BJ (cell line): ENCODE data around the gene LRBA. TPM values are rescaled to one million over a fixed set of nuclear protein-coding genes. Genes with fewer than 3 reads are reported as not detected.

Source experiments
- CTCF ChIA-PET: fragments of 350-600 bp; formaldehyde crosslinking; extraction: SDS; loops from one replicate; lab custom pipeline; 2021; ENCODE audit warnings: antibody characterized with exemption, inconsistent platforms; lab: Yijun Ruan, JAX
- POLR2A ChIA-PET: fragments of 300-600 bp; sonication (Branson Sonifier 250); formaldehyde crosslinking; extraction: SDS; loops from one replicate; lab custom pipeline; 2021; ENCODE audit warnings: antibody characterized with exemption; lab: Charles Lee
- DNase-seq: peaks from one replicate; pipeline ENCODE4 v3.0.0-alpha.2; 2011; ENCODE audit warnings: low read depth
- H3K27me3 ChIP-seq: 2 replicates; pipeline ENCODE4 v1.6.0; 2011; ENCODE audit warnings: low read length; ENCODE audit not compliant: control insufficient read depth, insufficient read depth
- H3K36me3 ChIP-seq: 2 replicates; pipeline ENCODE4 v1.5.1; 2011; ENCODE audit warnings: low read length; ENCODE audit not compliant: control insufficient read depth, insufficient read depth
- H3K4me3 ChIP-seq: 2 replicates; pipeline ENCODE4 v1.5.1; 2011; ENCODE audit warnings: low read depth, mild to moderate bottlenecking, control low read depth, low read length
- CTCF ChIP-seq: IDR thresholded peaks from 2 replicates; pipeline ENCODE4 v1.5.1; 2011; ENCODE audit warnings: low read depth, mild to moderate bottlenecking, control low read depth, inconsistent platforms, low read length, moderate library complexity; ENCODE audit not compliant: insufficient read depth
- polyA plus RNA-seq: library from polyadenylated mRNA; depleted of rRNA; stranded (reverse); fragments of >200 nt; gene quantifications from 2 replicates; pipeline ENCODE4 v1.2.3, GENCODE V29; 2011

LRBA gene
- polyA plus RNA-seq, 1 experiment: 8.2 TPM

GRCh38 chr4:150418757-150419410 is 596.2 kb downstream of the LRBA start:
- no peak for TF ChIP-seq CTCF
- DNase-seq: no peak
- H3K27me3 ChIP-seq: no peaks in the 10 kb centered on the region
- CTCF ChIA-PET: no interaction called here
- H3K4me3 ChIP-seq: no peak overlapping the region
- H3K36me3 ChIP-seq: no peaks in the 10 kb centered on the region
- POLR2A ChIA-PET: no interaction called here

- DNase-seq: no peak
- CTCF ChIA-PET: no interaction called here
Observed at GRCh38 chr4:150415213-150415612, 599.9 kb downstream of the LRBA start.

GRCh38 chr4:150411520-150411919 is 603.6 kb downstream of the LRBA start:
- TF ChIP-seq CTCF: no peak
- H3K36me3 ChIP-seq: no peaks in the 10 kb centered on the region
- H3K4me3 ChIP-seq: no peak overlapping the region
- CTCF ChIA-PET: no interaction called here
- POLR2A ChIA-PET: no interaction called here
- no peak for DNase-seq
- H3K27me3 ChIP-seq: no peaks in the 10 kb centered on the region

More at GRCh38 chr4:150415213-150415612, 599.9 kb downstream of the LRBA start:
- H3K27me3 ChIP-seq: no peaks in the 10 kb centered on the region
- H3K4me3 ChIP-seq: no peak overlapping the region
- no peaks in the 10 kb centered on the region for H3K36me3 ChIP-seq
- POLR2A ChIA-PET: no interaction called here
- TF ChIP-seq CTCF: no peak

GRCh38 chr4:150402871-150403272 is 612.2 kb downstream of the LRBA start:
- H3K36me3 ChIP-seq: no peaks in the 10 kb centered on the region
- no peak overlapping the region for H3K4me3 ChIP-seq
- ChIA-PET POLR2A (no interaction called here), CTCF (no interaction called here)
- no peak for TF ChIP-seq CTCF
- no peak for DNase-seq
- no peaks in the 10 kb centered on the region for H3K27me3 ChIP-seq

- Histone ChIP-seq H3K4me3 (no peak overlapping the region), H3K27me3 (no peaks in the 10 kb centered on the region), H3K36me3 (no peaks in the 10 kb centered on the region)
- DNase-seq: no peak
- ChIA-PET POLR2A (no interaction called here), CTCF (no interaction called here)
- TF ChIP-seq CTCF: no peak
Observed at GRCh38 chr4:150401083-150401687, 613.9 kb downstream of the LRBA start.
